Endometrial microvascular endothelial cells (primary cell): ENCODE results near the gene RPRD1B. TPM values are rescaled to one million over a fixed set of nuclear protein-coding genes. Genes with fewer than 3 reads are reported as not detected.

Experiments
- in situ Hi-C: cut with HindIII; loops from 2 replicates; pipeline ENCODE4 v1.10.0; 2017; ENCODE audit warnings: low sequenced_read_pairs, low pct_unique_long_range_greater_than_20kb; ENCODE audit errors: inconsistent ontology term
- total RNA-seq: library from RNA; depleted of rRNA; stranded (reverse); fragments of >200 nt; gene quantifications from one replicate; pipeline ENCODE4 v1.2.3, GENCODE V29; 2015; ENCODE audit errors: inconsistent ontology term

Gene RPRD1B, protein sequence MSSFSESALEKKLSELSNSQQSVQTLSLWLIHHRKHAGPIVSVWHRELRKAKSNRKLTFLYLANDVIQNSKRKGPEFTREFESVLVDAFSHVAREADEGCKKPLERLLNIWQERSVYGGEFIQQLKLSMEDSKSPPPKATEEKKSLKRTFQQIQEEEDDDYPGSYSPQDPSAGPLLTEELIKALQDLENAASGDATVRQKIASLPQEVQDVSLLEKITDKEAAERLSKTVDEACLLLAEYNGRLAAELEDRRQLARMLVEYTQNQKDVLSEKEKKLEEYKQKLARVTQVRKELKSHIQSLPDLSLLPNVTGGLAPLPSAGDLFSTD
- 13.1 TPM for total RNA-seq

- in situ Hi-C loops, result no loop called here
Measured at GRCh38 chr20:38033330-38034107, at the start of gene RPRD1B, which contains the start of gene TTI1. RPRD1B (plus strand) TSS chr20:38033746; CDS start chr20:38033948, 202 bp downstream. TTI1 (minus strand) TSS chr20:38033456; CDS start chr20:38013816, 19,640 bp downstream.

DNA sequence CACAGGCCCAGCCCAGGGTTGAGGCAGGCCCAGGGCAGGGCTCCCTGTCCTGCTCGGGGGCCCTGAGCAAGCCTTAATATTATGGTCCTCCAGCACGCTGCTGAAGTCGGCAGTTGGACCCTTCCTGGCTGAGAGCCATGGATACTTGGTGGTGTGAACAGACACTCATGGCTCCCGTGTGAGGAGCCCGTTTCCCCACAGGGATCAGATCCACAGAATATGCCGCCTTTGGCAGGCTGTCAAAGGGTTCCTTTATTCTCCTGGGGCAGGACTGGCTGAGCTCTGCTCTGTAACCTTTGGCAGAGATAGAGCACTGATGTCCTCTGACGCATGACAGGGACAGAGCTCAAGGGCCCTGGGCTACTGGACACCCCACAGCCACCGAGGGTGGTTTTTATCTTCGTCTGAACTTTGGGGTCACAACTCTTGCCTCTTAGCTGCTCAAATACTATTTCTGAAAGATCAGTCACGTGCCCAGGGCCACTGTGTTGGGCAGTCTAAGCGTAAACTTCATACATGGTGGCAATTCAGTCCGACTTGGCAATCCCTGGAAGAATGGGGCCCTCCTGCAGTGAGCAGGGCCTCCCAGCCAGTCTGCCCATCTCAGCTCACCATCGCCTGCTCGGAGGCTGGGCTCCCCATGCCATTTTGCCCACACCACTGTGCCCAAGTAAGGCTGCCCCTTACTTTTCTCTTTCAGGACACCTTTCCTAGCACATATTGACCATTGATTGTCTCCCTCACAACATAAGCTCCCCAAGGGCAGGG lies 49.3 kb upstream of the RPRD1B start:
- in situ Hi-C loops, result no loop called here

- in situ Hi-C loops, result no loop called here
Measured at GRCh38 chr20:37986044-37986858, 47.3 kb upstream of the RPRD1B start.

DNA sequence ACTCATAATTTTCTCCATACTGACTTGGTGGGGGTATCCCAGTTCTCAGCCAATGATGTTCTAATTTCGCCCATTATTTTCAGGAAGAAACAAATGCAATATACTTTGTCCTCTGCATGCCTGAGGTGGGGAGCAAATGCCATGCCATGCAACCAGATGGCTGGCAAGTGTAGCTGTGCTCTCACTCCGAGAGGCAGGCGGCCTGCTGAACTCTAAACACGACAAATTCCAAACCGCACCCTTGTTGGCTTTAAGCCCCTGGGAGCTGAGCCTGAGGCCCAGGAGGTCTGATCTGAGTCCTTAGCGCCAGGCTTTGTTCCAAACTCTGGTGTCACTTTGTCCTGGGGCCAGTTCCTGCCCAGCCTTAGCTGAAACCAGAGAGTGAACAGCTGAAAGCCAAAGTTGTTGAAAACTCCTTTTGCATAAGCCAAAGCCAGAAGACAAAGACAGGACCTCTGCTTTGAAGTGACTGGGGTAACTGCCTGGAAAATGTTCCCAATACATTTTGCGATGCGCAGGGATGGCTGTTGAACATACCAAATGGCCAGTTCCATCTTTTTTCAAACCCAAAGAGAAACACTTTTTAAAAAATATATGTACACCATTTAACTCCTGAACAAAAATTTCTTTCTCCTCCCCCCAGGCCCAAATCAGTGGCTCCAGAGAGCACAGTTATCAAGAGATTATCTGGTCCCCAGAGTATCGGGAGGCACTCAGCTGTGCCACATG lies 46.5 kb upstream of the RPRD1B start:
- in situ Hi-C loops, result no loop called here

- in situ Hi-C loops, result no loop called here
Measured at GRCh38 chr20:37987602-37988290, 45.8 kb upstream of the RPRD1B start.

- in situ Hi-C loops, result no loop called here
Measured at GRCh38 chr20:37988306-37988954, 45.1 kb upstream of the RPRD1B start.

DNA sequence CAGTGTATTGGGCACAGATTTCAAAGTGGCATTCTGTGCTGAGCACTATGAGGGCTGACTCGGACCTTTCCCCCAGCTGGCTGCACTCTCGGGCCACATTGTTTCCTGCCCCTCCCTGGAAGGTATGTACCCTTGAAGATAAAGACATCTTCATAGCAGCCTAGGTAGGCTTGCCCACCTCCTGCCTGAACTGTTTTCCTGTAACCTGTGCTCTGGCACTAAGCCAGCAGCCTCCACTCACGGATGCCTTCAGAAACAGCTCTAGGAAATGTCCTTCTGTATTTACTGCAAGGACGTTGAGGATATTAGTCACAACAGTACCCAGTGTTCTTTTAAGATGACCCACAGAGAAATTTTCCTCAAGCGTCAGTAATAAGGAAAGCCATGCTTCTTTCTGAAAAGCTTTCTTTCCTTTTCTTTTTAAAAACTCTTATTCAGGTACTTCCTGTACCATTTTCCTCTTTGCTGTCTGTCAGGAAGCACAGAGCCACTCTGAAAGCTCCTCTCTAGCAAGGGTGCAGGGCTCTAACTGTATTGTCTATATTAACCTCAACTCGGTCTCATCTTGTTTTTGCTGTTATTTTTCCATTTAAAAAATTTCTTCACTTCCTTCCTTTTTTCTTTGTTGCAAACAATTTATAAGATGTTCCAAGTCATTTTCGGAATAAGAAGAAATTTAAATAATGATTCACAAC lies 43.8 kb upstream of the RPRD1B start:
- in situ Hi-C loops, result loop anchor here (10.0 kb wide), 1 partner anchor 75 kb away; no protein-coding TSS in a partner anchor

GRCh38 chr20:37990571-37991151 lies 42.9 kb upstream of the RPRD1B start:
- in situ Hi-C loops, result loop anchor here (10.0 kb wide), 1 partner anchor 76 kb away; no protein-coding TSS in a partner anchor

DNA sequence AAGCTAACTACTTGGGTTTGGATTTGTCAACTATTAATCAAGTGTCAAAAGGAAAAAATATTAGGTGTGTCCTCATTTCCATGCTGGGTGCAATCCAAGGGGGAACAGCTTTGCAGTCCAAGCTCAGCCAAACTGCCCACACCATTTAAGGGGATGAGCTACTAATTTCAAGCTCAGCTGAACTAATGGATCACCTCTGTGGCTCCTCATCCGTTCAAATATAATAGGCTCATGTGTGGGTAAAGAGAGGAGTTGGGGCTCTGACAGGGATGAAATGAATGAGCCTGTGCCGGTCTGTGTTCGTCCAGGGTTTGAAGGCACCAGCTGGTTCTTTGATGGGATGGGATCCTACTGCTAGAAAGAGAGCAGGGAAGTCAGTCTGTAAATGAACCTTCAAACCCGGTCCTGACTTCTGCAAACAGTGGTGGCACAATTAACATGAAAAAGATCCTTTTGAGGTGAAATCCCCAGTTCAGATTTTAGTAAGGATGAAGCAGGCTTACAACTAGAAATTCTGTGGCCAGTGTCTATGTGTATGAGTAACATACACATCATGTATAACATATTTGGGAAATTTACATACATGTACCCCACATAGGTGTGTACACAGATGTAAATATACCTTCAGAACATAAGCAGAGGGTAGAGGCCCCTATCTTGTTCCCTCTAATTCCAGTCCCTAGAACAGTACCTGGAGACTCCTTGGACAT lies 42.2 kb upstream of the RPRD1B start:
- in situ Hi-C loops, result loop anchor here (10.0 kb wide), 1 partner anchor 77 kb away; no protein-coding TSS in a partner anchor

GRCh38 chr20:37991908-37992307 lies 41.6 kb upstream of the RPRD1B start:
- in situ Hi-C loops, result loop anchor here (10.0 kb wide), 1 partner anchor 77 kb away; no protein-coding TSS in a partner anchor

DNA sequence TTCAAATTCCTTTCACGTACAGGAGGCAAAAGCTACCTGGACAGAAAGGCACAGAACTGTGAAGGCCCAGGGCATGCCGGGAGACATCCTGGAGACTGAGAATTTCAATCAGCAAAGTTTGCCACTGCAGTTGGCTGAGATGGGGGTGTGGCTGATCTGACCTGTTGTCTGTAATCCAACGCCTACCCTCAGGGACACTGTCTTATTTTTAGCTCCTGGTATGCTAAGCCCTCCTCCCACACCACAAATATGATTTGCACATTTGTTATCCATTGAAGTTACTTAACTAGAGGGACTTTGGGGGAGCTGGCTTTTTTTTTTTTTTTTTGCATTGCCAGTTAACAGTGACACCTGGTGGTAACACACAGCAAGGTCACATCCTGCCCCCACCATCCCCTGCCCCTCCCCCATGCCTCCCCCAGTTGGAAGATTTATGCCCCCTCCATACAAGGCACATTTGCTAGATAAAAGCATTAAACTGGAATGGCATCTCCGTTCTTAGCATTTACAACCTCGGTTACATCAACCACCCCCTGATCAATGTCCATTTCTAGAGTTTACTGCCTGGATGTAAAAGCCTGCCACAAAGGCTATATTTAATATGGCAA lies 40.6 kb upstream of the RPRD1B start:
- in situ Hi-C loops, result loop anchor here (10.0 kb wide), 1 partner anchor 78 kb away; no protein-coding TSS in a partner anchor

- in situ Hi-C loops, result loop anchor here (10.0 kb wide), 1 partner anchor 80 kb away; no protein-coding TSS in a partner anchor
Measured at GRCh38 chr20:37994512-37994911, 39.0 kb upstream of the RPRD1B start.

DNA sequence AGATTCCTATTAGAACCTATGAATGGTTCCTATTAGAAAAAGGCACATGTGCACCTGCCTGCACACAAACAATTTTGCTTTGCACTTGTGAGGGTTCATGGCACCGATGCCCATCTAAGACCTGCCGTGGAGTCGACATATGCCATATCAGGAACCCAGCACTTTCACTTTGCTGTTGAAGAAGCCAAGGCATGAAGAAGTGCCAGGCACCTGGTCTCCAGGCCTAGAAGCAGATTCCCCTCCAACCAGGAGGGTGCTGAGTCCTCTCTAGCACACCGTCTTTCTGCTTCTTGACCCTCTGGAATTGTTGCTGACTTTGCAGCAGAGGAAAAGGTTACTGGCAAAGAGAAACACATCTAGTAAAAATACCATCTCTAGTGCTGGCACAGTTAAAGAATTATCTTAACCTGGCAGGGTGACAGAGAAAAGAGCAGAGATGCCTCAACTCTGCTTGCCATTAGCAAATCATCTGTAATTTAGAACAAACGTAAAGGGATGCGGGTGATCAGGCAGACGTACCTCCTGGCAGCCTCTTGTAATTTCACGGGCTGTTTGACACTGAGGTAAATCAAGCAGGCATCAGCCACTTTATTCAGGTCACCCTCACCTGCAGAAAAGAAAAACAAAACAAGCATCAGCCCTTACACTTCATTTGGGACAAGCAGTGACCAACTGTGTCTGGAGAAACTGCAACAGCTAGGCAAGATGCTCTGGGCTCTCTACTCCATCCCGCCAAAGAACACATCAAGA lies 37.5 kb upstream of the RPRD1B start:
- in situ Hi-C loops, result loop anchor here (10.0 kb wide), 1 partner anchor 81 kb away; no protein-coding TSS in a partner anchor

DNA sequence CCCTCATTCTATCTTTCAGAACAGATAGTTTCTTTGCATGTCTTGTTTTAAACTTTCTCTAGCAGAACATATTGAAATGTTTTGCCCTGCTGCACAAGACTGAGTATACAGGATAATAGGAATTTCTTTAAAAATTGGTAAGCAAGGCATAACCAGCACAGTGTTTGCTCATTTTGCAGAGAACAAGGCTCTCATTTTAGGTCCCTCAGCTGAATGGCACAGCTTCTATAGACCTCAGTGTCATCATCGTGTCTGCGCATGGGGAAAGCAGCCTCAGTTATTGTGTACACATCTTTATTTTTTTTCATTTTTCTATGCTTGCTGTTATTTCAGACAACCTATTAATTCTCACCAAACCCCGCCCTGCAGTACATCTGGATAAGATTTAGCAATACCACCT lies 36.0 kb upstream of the RPRD1B start:
- in situ Hi-C loops, result loop anchor here (10.0 kb wide), 1 partner anchor 83 kb away; no protein-coding TSS in a partner anchor
